Kidney epithelial cell (primary cell): Measurements from ENCODE around the gene OCA2. TPM values are rescaled to one million over a fixed set of nuclear protein-coding genes. Genes with fewer than 3 reads are reported as not detected.

Source experiments
- DNase-seq: peaks from one replicate; pipeline ENCODE4 v3.0.0-alpha.2; 2010; ENCODE audit warnings: low read depth
- H3K27me3 ChIP-seq: 2 replicates; pipeline ENCODE4 v1.6.0; 2011; ENCODE audit warnings: low read length; ENCODE audit not compliant: control insufficient read depth, insufficient read depth
- H3K36me3 ChIP-seq: 2 replicates; pipeline ENCODE4 v1.5.1; 2011; ENCODE audit warnings: low read length; ENCODE audit not compliant: control insufficient read depth, insufficient read depth
- H3K4me3 ChIP-seq: 2 replicates; pipeline ENCODE4 v1.5.1; 2011; ENCODE audit warnings: low read depth, mild to moderate bottlenecking, control low read depth, low read length
- total RNA-seq: library from RNA; depleted of rRNA; stranded (reverse); fragments of >200 nt; gene quantifications from 2 replicates; pipeline ENCODE4 v1.2.3, GENCODE V29; 2015
- TF ChIP-seq, protein P1 (sequence below): IDR thresholded peaks from 2 replicates; pipeline ENCODE4 v1.5.1; 2011; ENCODE audit warnings: mild to moderate bottlenecking, moderate library complexity, low read length, control low read depth, inconsistent platforms; ENCODE audit not compliant: insufficient read depth, poor library complexity, severe bottlenecking

The OCA2 gene
- total RNA-seq, 1 donor from 2014 or later, result 0.29 TPM

GRCh38 chr15:28006116-28006905 is 92.8 kb downstream of the OCA2 start:
- H3K4me3 ChIP-seq, result no peak overlapping the region
- no peaks in the 10 kb centered on the region for H3K36me3 ChIP-seq
- no peak for DNase-seq
- no peaks in the 10 kb centered on the region for H3K27me3 ChIP-seq
- TF ChIP-seq, protein P1, sequence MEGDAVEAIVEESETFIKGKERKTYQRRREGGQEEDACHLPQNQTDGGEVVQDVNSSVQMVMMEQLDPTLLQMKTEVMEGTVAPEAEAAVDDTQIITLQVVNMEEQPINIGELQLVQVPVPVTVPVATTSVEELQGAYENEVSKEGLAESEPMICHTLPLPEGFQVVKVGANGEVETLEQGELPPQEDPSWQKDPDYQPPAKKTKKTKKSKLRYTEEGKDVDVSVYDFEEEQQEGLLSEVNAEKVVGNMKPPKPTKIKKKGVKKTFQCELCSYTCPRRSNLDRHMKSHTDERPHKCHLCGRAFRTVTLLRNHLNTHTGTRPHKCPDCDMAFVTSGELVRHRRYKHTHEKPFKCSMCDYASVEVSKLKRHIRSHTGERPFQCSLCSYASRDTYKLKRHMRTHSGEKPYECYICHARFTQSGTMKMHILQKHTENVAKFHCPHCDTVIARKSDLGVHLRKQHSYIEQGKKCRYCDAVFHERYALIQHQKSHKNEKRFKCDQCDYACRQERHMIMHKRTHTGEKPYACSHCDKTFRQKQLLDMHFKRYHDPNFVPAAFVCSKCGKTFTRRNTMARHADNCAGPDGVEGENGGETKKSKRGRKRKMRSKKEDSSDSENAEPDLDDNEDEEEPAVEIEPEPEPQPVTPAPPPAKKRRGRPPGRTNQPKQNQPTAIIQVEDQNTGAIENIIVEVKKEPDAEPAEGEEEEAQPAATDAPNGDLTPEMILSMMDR, result no peak

- no peaks in the 10 kb centered on the region for H3K27me3 ChIP-seq
- DNase-seq, result no peak
- H3K36me3 ChIP-seq, result no peaks in the 10 kb centered on the region
- TF ChIP-seq, protein P1, result no peak
- H3K4me3 ChIP-seq, result no peak overlapping the region
Measured at GRCh38 chr15:28005004-28005527, 94.0 kb downstream of the OCA2 start.

- no peak for DNase-seq
- Histone ChIP-seq H3K27me3 (no peaks in the 10 kb centered on the region), H3K36me3 (no peaks in the 10 kb centered on the region), H3K4me3 (no peak overlapping the region)
- TF ChIP-seq, protein P1, result no peak
Measured at GRCh38 chr15:28004143-28005003, 94.7 kb downstream of the OCA2 start.

DNA sequence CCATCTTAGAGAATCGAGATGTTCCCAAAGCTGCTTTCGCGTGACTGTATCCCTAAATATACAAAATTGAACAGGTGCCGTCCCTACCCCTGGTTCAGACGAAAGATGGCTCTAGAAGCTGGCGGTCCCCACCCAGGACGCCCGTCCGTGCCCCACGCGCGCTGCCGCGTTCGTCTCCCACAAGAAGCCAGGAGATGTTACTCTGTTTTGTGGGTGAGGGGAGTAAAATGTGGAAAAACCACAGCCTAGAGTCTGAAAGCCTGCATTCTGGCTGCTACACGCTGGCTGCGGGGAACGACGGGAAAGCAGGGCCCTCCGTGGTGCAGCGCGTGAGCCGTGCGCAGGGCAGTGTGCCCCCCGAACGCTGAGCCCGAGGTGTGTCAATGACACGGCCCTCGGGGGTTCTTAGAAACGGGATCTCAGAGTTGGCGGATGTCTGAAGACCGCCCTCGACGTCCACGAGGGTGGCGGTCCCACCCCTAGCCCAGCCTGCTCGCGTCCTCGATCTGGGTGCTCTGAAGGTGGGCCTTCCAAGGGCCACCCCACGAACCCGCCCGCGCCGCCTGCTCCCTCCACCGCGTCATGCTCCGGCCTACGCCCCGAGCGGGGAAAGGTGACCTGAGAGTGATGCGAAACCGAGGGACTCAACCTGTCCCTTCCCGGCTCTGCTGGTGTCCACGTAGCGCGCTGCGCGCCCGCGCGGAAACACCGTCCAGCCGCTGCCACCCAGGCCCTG is 95.6 kb downstream of the OCA2 start:
- no peak overlapping the region for H3K4me3 ChIP-seq
- DNase-seq, result no peak
- H3K36me3 ChIP-seq, result no peaks in the 10 kb centered on the region
- TF ChIP-seq, protein P1, result no peak
- H3K27me3 ChIP-seq, result no peaks in the 10 kb centered on the region

GRCh38 chr15:28002867-28003266 is 96.2 kb downstream of the OCA2 start:
- no peaks in the 10 kb centered on the region for H3K36me3 ChIP-seq
- TF ChIP-seq, protein P1, result no peak
- no peaks in the 10 kb centered on the region for H3K27me3 ChIP-seq
- DNase-seq, result no peak
- no peak overlapping the region for H3K4me3 ChIP-seq
